Neuronal stem cell (in vitro differentiated cells): ENCODE data around the gene WDR45B.

Experiments
- DNase-seq: peaks from one replicate; pipeline ENCODE4 v3.0.0-alpha.2; 2013; ENCODE audit warnings: low spot score
- H2AFZ ChIP-seq: one replicate; pipeline ENCODE4 v1.6.1; 2013; ENCODE audit warnings: mild to moderate bottlenecking, low read length, inconsistent platforms
- H2AK5ac ChIP-seq: 2 replicates; pipeline ENCODE4 v1.6.1; 2013; ENCODE audit warnings: low read depth, mild to moderate bottlenecking, inconsistent platforms, low read length, moderate library complexity, mixed read lengths
- H2BK120ac ChIP-seq: 2 replicates; pipeline ENCODE4 v1.6.1; 2013; ENCODE audit warnings: low read depth, mild to moderate bottlenecking, inconsistent platforms, low read length, moderate library complexity, mixed read lengths
- H2BK12ac ChIP-seq: one replicate; pipeline ENCODE4 v1.6.1; 2013; ENCODE audit warnings: low read length, inconsistent platforms
- H2BK15ac ChIP-seq: 2 replicates; pipeline ENCODE4 v1.6.1; 2013; ENCODE audit warnings: mild to moderate bottlenecking, low read length, inconsistent platforms, mixed read lengths
- H2BK5ac ChIP-seq: one replicate; pipeline ENCODE4 v1.6.1; 2013; ENCODE audit warnings: inconsistent platforms, mild to moderate bottlenecking, low read length, moderate library complexity
- H3K14ac ChIP-seq: one replicate; pipeline ENCODE4 v1.6.1; 2013; ENCODE audit warnings: low read length, inconsistent platforms
- H3K18ac ChIP-seq: 2 replicates; pipeline ENCODE4 v1.6.1; 2013; ENCODE audit warnings: low read length, inconsistent platforms
- H3K23ac ChIP-seq: 2 replicates; pipeline ENCODE4 v1.6.1; 2013; ENCODE audit warnings: low read depth, mild to moderate bottlenecking, mixed read lengths, low read length, inconsistent platforms; ENCODE audit not compliant: poor library complexity
- H3K27ac ChIP-seq: replicated peaks from 3 replicates; pipeline ENCODE4 v1.5.1; 2013; ENCODE audit warnings: low read length, inconsistent platforms
- H3K27me3 ChIP-seq, 3 experiments: 2 replicates each; pipeline ENCODE4 v1.6.1; 2013; ENCODE audit warnings: low read length in 3 of 3, mild to moderate bottlenecking in 2 of 3, inconsistent platforms in 1 of 3, low read depth in 1 of 3, mixed read lengths in 1 of 3, moderate library complexity in 1 of 3; ENCODE audit not compliant: control insufficient read depth in 3 of 3, insufficient read depth in 3 of 3
- H3K36me3 ChIP-seq, 2 donors: replicated peaks in 1 of 2; 2 replicates each; pipeline ENCODE4 v1.6.1; 2013; ENCODE audit warnings: low read length in 2 of 2; ENCODE audit not compliant: control insufficient read depth in 2 of 2, insufficient read depth in 2 of 2
- H3K4ac ChIP-seq: 2 replicates; pipeline ENCODE4 v1.6.1; 2013; ENCODE audit warnings: inconsistent platforms, mild to moderate bottlenecking, low read length, moderate library complexity
- H3K4me1 ChIP-seq, 2 donors: 1 replicate in 1 of 2; 2 replicates in 1 of 2; pipeline ENCODE4 v1.6.1; 2013; ENCODE audit warnings: low read length in 2 of 2, low read depth in 1 of 2; ENCODE audit not compliant: control insufficient read depth in 2 of 2, insufficient read depth in 1 of 2
- H3K4me2 ChIP-seq: one replicate; pipeline ENCODE4 v1.6.1; 2013; ENCODE audit warnings: mild to moderate bottlenecking, low read length, inconsistent platforms; ENCODE audit not compliant: insufficient read depth, poor library complexity, severe bottlenecking
- H3K4me3 ChIP-seq, 2 donors: 2 replicates each; pipeline ENCODE4 v1.5.1; 2013; ENCODE audit warnings: low read length in 2 of 2, mild to moderate bottlenecking in 2 of 2, inconsistent platforms in 1 of 2, moderate library complexity in 1 of 2
- H3K79me1 ChIP-seq: one replicate; pipeline ENCODE4 v1.6.1; 2013; ENCODE audit warnings: low read depth, mild to moderate bottlenecking, inconsistent platforms, low read length, moderate library complexity
- H3K9ac ChIP-seq: one replicate; pipeline ENCODE4 v1.6.1; 2013; ENCODE audit warnings: mild to moderate bottlenecking, low read depth, low read length, inconsistent platforms; ENCODE audit not compliant: poor library complexity
- H3K9me3 ChIP-seq, 2 donors: replicated peaks in 1 of 2; 2 replicates each; pipeline versions ENCODE3 to v1.6.1; 2013; ENCODE audit warnings: low read length in 2 of 2, mild to moderate bottlenecking in 2 of 2, inconsistent platforms in 1 of 2, low read depth in 1 of 2, mixed read lengths in 1 of 2, moderate library complexity in 1 of 2; ENCODE audit not compliant: control insufficient read depth in 2 of 2, insufficient read depth in 1 of 2
- H4K8ac ChIP-seq: one replicate; pipeline ENCODE4 v1.6.1; 2013; ENCODE audit warnings: low read depth, mild to moderate bottlenecking, inconsistent platforms, low read length, moderate library complexity
- H4K91ac ChIP-seq: one replicate; pipeline ENCODE4 v1.6.1; 2013; ENCODE audit warnings: low read length, low read depth, mild to moderate bottlenecking, inconsistent platforms; ENCODE audit not compliant: poor library complexity
- WGBS, 2 donors: extraction: QIAGEN DNeasy Blood & Tissue Kit; methylation state at CpG; one replicate each; pipeline ENCODE4 v1.1.7; 2013; ENCODE audit warnings: missing lambda C conversion rate in 2 of 2, mixed read lengths in 1 of 2; ENCODE audit not compliant: insufficient read length in 2 of 2, insufficient replicate concordance in 1 of 2; ENCODE audit errors: extremely low coverage in 2 of 2; 5-methylcytosine and 5-hydroxymethylcytosine counted together

Gene WDR45B

GRCh38 chr17:82592767-82593589, 55.3 kb downstream of the WDR45B start:
- no peak overlapping the region for H2BK15ac ChIP-seq
- H2AFZ ChIP-seq = no peak overlapping the region
- peaks cover 0 to 5% of the 10 kb centered on the region in 2 donors for H3K9me3 ChIP-seq
- peaks cover 9% of the 10 kb centered on the region for H3K79me1 ChIP-seq
- no peak overlapping the region for H4K8ac ChIP-seq
- H4K91ac ChIP-seq = no peak overlapping the region
- peak overlapping the region; percentile 82 for H3K27ac ChIP-seq
- peak overlapping the region in 1 of 2 donors; percentile 67 for H3K4me3 ChIP-seq
- peak overlapping the region; percentile 43 for H2AK5ac ChIP-seq
- H3K4ac ChIP-seq = no peak overlapping the region
- H3K4me1 ChIP-seq = peaks cover 6 to 7% of the 10 kb centered on the region in 2 donors
- no peaks in the 10 kb centered on the region for H3K27me3 ChIP-seq
- peak; percentile 47 for DNase-seq
- no peak overlapping the region for H2BK12ac ChIP-seq
- peaks cover 35 to 85% of the 10 kb centered on the region in 2 donors for H3K36me3 ChIP-seq
- no peak overlapping the region for H2BK120ac ChIP-seq
- no CpG with 5 or more reads among the region's 29 CpGs for WGBS, 2 donors
- peak overlapping the region; percentile 71 for H3K9ac ChIP-seq
- no peak overlapping the region for H2BK5ac ChIP-seq
- H3K4me2 ChIP-seq = peak overlapping the region; percentile 50
- peak overlapping the region; percentile 96 for H3K18ac ChIP-seq
- no peak overlapping the region for H3K23ac ChIP-seq
- H3K14ac ChIP-seq = no peak overlapping the region

GRCh38 chr17:82592289-82592766, 55.9 kb downstream of the WDR45B start:
- Histone ChIP-seq H3K23ac (no peak overlapping the region), H3K27me3 (no peaks in the 10 kb centered on the region), H4K8ac (no peak overlapping the region), H2BK5ac (no peak overlapping the region), H2BK120ac (no peak overlapping the region), H3K9ac (no peak overlapping the region), H2AK5ac (no peak overlapping the region), H3K4me3 (no peak overlapping the region), H3K27ac (peak overlapping the region; percentile 56), H3K18ac (no peak overlapping the region), H3K79me1 (peaks cover 9% of the 10 kb centered on the region), H3K4me1 (peaks cover 6 to 7% of the 10 kb centered on the region in 2 donors), H3K9me3 (peaks cover 0 to 4% of the 10 kb centered on the region in 2 donors), H2AFZ (no peak overlapping the region), H3K14ac (no peak overlapping the region), H3K4ac (no peak overlapping the region), H4K91ac (no peak overlapping the region), H2BK12ac (no peak overlapping the region), H2BK15ac (no peak overlapping the region), H3K36me3 (peaks cover 38 to 87% of the 10 kb centered on the region in 2 donors), H3K4me2 (no peak overlapping the region)
- WGBS, 2 donors = no CpG with 5 or more reads among the region's 9 CpGs
- no peak for DNase-seq

GRCh38 chr17:82590881-82591539, 57.2 kb downstream of the WDR45B start:
- no peak for DNase-seq
- peak overlapping the region; percentile 37 for H3K23ac ChIP-seq
- no peak overlapping the region for H3K4me2 ChIP-seq
- peaks cover 30 to 87% of the 10 kb centered on the region in 2 donors for H3K36me3 ChIP-seq
- H2BK5ac ChIP-seq = no peak overlapping the region
- peaks cover 6 to 7% of the 10 kb centered on the region in 2 donors for H3K4me1 ChIP-seq
- peaks cover 9% of the 10 kb centered on the region for H3K79me1 ChIP-seq
- H2BK120ac ChIP-seq = no peak overlapping the region
- peaks cover 0 to 2% of the 10 kb centered on the region in 2 donors for H3K9me3 ChIP-seq
- H2AK5ac ChIP-seq = no peak overlapping the region
- H3K9ac ChIP-seq = peak overlapping the region; percentile 53
- H2BK15ac ChIP-seq = no peak overlapping the region
- no peaks in the 10 kb centered on the region for H3K27me3 ChIP-seq
- no peak overlapping the region for H2AFZ ChIP-seq
- H4K8ac ChIP-seq = peak overlapping the region; percentile 31
- WGBS, 2 donors = no CpG with 5 or more reads among the region's 17 CpGs
- H4K91ac ChIP-seq = no peak overlapping the region
- no peak overlapping the region for H2BK12ac ChIP-seq
- no peak overlapping the region for H3K27ac ChIP-seq
- peak overlapping the region in 1 of 2 donors; percentile 53 for H3K4me3 ChIP-seq
- H3K14ac ChIP-seq = no peak overlapping the region
- no peak overlapping the region for H3K18ac ChIP-seq
- H3K4ac ChIP-seq = no peak overlapping the region

GRCh38 chr17:82590216-82590615, 58.0 kb downstream of the WDR45B start:
- H2BK15ac ChIP-seq = no peak overlapping the region
- no peak overlapping the region for H3K4me2 ChIP-seq
- H3K79me1 ChIP-seq = peaks cover 13% of the 10 kb centered on the region
- no CpG with 5 or more reads among the region's 6 CpGs for WGBS, 2 donors
- no peak overlapping the region for H3K23ac ChIP-seq
- H2AK5ac ChIP-seq = no peak overlapping the region
- peaks cover 6 to 7% of the 10 kb centered on the region in 2 donors for H3K4me1 ChIP-seq
- no peak overlapping the region for H4K8ac ChIP-seq
- H3K14ac ChIP-seq = no peak overlapping the region
- H3K9ac ChIP-seq = no peak overlapping the region
- no peak overlapping the region for H2BK12ac ChIP-seq
- no peak overlapping the region for H2AFZ ChIP-seq
- H4K91ac ChIP-seq = no peak overlapping the region
- no peak for DNase-seq
- H3K27ac ChIP-seq = no peak overlapping the region
- no peak overlapping the region for H2BK5ac ChIP-seq
- H2BK120ac ChIP-seq = no peak overlapping the region
- H3K4ac ChIP-seq = no peak overlapping the region
- H3K36me3 ChIP-seq = peaks cover 29 to 87% of the 10 kb centered on the region in 2 donors
- H3K4me3 ChIP-seq = no peak overlapping the region
- H3K18ac ChIP-seq = no peak overlapping the region
- peaks cover 0 to 2% of the 10 kb centered on the region in 2 donors for H3K9me3 ChIP-seq
- H3K27me3 ChIP-seq = no peaks in the 10 kb centered on the region
